ENCODE measurements around the gene SESN1.

DNA sequence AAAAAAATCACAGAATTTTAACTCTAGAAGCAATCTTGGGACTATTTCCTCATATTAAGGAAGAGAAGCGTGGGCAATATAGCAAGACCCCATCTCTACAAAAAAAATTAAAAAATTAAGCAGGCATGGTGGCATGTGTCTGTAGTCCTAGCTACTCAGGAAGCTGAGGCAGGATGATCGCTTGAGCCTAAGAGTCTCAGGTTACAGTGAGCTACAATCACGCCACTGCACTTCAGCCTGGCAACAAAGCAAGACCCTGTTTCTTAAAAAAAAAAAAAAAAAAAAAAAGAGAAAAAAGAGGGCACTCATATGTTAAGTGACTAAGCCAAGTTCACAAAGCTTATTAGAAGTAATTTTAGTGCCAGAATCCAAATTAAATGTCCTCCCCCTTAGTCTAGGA is 100.8 kb downstream of the SESN1 start:
- TF ChIP-seq, protein P1, sequence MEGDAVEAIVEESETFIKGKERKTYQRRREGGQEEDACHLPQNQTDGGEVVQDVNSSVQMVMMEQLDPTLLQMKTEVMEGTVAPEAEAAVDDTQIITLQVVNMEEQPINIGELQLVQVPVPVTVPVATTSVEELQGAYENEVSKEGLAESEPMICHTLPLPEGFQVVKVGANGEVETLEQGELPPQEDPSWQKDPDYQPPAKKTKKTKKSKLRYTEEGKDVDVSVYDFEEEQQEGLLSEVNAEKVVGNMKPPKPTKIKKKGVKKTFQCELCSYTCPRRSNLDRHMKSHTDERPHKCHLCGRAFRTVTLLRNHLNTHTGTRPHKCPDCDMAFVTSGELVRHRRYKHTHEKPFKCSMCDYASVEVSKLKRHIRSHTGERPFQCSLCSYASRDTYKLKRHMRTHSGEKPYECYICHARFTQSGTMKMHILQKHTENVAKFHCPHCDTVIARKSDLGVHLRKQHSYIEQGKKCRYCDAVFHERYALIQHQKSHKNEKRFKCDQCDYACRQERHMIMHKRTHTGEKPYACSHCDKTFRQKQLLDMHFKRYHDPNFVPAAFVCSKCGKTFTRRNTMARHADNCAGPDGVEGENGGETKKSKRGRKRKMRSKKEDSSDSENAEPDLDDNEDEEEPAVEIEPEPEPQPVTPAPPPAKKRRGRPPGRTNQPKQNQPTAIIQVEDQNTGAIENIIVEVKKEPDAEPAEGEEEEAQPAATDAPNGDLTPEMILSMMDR (IDR thresholded peaks at IDR 0.05; ENCODE audit: borderline replicate concordance, extremely low read depth, low read length, poor library complexity, severe bottlenecking): no peak
- TF ChIP-seq EZH2 (IDR thresholded peaks at IDR 0.05; ENCODE audit: borderline replicate concordance, low read depth, low read length, severe bottlenecking): no peak

All from DND-41 (cell line).